H1 (cell line): ENCODE measurements around the gene CRACDL. TPM values are rescaled to one million over a fixed set of nuclear protein-coding genes. Genes with fewer than 3 reads are reported as not detected.

ENCODE experiments used
- BACH1 ChIP-seq: IDR thresholded peaks from 2 replicates; pipeline ENCODE4 v1.6.1; 2012; ENCODE audit warnings: low read length, improper control_type of control experiment
- CHD7 ChIP-seq: fragments of 300-600 bp; sonication (generic); IDR thresholded peaks from 2 replicates; pipeline ENCODE4 v1.7.1; 2012; ENCODE audit warnings: low read length, moderate library complexity, mild to moderate bottlenecking, inconsistent platforms; ENCODE audit not compliant: insufficient replicate concordance
- CREB1 ChIP-seq: IDR thresholded peaks from 2 replicates; pipeline ENCODE4 v1.6.1; 2012; ENCODE audit warnings: inconsistent platforms
- TEAD4 ChIP-seq: IDR thresholded peaks from 2 replicates; pipeline ENCODE4 v1.6.1; 2012; ENCODE audit warnings: low read depth, low read length, inconsistent platforms, mixed read lengths
- polyA plus RNA-seq, 7 experiments: library from polyadenylated mRNA; depleted of rRNA in 3 of 7; stranded (reverse) in 5 of 7; unstranded in 2 of 7; fragments of >200 nt in 5 of 7; fragments of 200-250 nt in 2 of 7; gene quantifications; 1 replicate in 5 of 7; 2 replicates in 1 of 7; 4 replicates in 1 of 7; pipeline versions ENCODE4 v1.2.1 to v1.2.3, GENCODE V29; 2011 to 2013; ENCODE audit warnings: missing spikeins in 2 of 7, mixed read lengths in 2 of 7
- total RNA-seq: library from RNA; stranded (reverse); fragmentation: NEBNext Ultra II Directional; extraction: Animal tissue kit (Norgen Biotek cat#: 25700); gene quantifications from 2 replicates; pipeline ENCODE4 v1.2.1, GENCODE V29; 2021
- TF ChIP-seq, protein P1 (sequence below): IDR thresholded peaks from 2 replicates; pipeline ENCODE4 v1.6.1; 2012; ENCODE audit warnings: inconsistent platforms

Gene CRACDL
- total and polyA plus RNA-seq, 2 of the 8 experiments (the other 6 are each of a cell fraction or from before 2014, with no cell fraction given) = 0.07 to 0.38 TPM

GRCh38 chr2:98800330-98801064 is 135.5 kb downstream of the CRACDL start (continued):
- no peak for TF ChIP-seq CHD7
- TF ChIP-seq TEAD4 = no peak
- TF ChIP-seq, protein P1, sequence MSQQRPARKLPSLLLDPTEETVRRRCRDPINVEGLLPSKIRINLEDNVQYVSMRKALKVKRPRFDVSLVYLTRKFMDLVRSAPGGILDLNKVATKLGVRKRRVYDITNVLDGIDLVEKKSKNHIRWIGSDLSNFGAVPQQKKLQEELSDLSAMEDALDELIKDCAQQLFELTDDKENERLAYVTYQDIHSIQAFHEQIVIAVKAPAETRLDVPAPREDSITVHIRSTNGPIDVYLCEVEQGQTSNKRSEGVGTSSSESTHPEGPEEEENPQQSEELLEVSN = no peak
- TF ChIP-seq BACH1 = no peak
- TF ChIP-seq CREB1 = no peak
